ENCODE data around the gene ELMO1.

The ELMO1 gene

DNA sequence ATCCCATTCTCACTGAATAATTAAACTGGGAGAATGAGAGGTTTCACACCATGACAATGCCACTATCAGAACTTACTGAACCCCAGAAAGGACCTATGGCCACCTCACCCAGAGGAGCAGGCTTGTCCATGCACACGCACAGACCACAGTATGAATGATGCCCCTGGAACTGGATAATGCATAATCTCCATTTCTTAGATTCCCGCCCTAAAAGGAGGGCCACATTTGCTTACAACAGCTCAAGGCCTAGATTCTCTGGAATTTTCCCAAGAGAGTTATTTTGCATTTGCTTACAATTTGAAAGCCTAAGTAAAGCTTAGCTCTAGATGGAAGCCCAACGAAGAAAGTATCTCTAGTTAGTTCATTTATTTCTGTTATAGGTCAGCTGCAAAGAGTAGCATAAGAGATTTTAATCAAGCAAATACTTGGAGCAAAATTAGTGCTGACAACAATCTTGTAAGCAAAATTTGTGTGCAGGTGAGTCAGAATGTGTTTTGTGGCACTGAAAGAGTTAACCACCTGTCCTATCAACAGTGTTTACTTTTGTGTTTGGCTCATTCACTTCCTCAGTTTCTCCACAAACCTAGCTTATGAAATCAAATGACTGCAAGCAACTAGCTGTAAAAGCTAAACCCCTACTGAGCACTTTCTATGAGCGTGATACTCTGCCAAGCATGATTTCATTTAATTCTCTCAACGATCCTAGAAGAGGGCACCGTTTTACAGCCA is 32.1 kb downstream of the ELMO1 start:
- Histone ChIP-seq H3K9me2 (replicated peaks; ENCODE audit: control insufficient read depth, low read length) (no peaks in the 10 kb centered on the region), H3K9me3 (ENCODE audit: control insufficient read depth, insufficient read depth, low read length) (0 out of 2 replicates have a peak, but pooled peaks cover 1% of the 10 kb centered on the region), H3K79me2 (ENCODE audit: control insufficient read depth, low read length) (no peaks in the 10 kb centered on the region), H3K27ac (ENCODE audit: low read depth, low read length) (no peak overlapping the region), H3F3A (ENCODE audit: control insufficient read depth, insufficient read depth) (no peaks in the 10 kb centered on the region), H3K4me2 (ENCODE audit: low read length) (peak overlapping the region; percentile 24), H3K36me3 (ENCODE audit: control insufficient read depth, low read length) (no peaks in the 10 kb centered on the region; the same call in 1 of the 2 replicates), H3K27me3 (ENCODE audit: control insufficient read depth, low read length) (no peaks in the 10 kb centered on the region), H3K4me1 (ENCODE audit: control insufficient read depth, low read length) (peaks cover 19% of the 10 kb centered on the region), H3K4me3 (ENCODE audit: low read length) (no peak overlapping the region; the same call in 1 of the 2 replicates), H4K20me1 (ENCODE audit: control insufficient read depth, insufficient read depth, low read depth, low read length) (no peaks in the 10 kb centered on the region)
- TF ChIP-seq, protein P1, sequence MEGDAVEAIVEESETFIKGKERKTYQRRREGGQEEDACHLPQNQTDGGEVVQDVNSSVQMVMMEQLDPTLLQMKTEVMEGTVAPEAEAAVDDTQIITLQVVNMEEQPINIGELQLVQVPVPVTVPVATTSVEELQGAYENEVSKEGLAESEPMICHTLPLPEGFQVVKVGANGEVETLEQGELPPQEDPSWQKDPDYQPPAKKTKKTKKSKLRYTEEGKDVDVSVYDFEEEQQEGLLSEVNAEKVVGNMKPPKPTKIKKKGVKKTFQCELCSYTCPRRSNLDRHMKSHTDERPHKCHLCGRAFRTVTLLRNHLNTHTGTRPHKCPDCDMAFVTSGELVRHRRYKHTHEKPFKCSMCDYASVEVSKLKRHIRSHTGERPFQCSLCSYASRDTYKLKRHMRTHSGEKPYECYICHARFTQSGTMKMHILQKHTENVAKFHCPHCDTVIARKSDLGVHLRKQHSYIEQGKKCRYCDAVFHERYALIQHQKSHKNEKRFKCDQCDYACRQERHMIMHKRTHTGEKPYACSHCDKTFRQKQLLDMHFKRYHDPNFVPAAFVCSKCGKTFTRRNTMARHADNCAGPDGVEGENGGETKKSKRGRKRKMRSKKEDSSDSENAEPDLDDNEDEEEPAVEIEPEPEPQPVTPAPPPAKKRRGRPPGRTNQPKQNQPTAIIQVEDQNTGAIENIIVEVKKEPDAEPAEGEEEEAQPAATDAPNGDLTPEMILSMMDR (IDR thresholded peaks at IDR 0.05; ENCODE audit: low read depth, low read length, poor library complexity, severe bottlenecking): no peak
- no peak for TF ChIP-seq EZH2phosphoT487 (IDR thresholded peaks at IDR 0.05; ENCODE audit: borderline replicate concordance, low read length)

DNA sequence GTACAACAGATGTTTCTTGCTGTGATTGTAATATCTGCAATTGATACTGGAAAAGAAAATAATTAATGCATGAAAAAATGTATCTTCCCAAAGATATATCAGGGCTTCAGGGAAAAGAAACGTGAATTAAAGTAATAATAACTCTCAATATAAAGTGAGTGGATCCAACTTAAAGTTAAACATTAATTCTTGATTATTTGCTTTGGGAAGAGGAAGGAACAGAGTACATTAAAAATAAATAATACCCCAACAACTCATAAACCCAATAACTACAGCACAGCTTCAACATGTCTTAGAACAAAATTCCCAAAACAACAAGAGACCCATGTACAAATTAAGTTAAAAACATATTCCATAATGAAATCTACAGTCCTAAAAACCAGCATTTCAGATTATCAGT is 33.0 kb downstream of the ELMO1 start:
- Histone ChIP-seq H3K9me2 (replicated peaks; ENCODE audit: control insufficient read depth, low read length) (no peaks in the 10 kb centered on the region), H3K4me2 (ENCODE audit: low read length) (no peak overlapping the region), H3K4me3 (ENCODE audit: low read length) (no peak overlapping the region), H3F3A (ENCODE audit: control insufficient read depth, insufficient read depth) (no peaks in the 10 kb centered on the region), H3K79me2 (ENCODE audit: control insufficient read depth, low read length) (no peaks in the 10 kb centered on the region), H3K27ac (ENCODE audit: low read depth, low read length) (no peak overlapping the region), H3K36me3 (ENCODE audit: control insufficient read depth, low read length) (no peaks in the 10 kb centered on the region; the same call in 1 of the 2 replicates), H4K20me1 (ENCODE audit: control insufficient read depth, insufficient read depth, low read depth, low read length) (no peaks in the 10 kb centered on the region), H3K27me3 (ENCODE audit: control insufficient read depth, low read length) (no peaks in the 10 kb centered on the region), H3K4me1 (ENCODE audit: control insufficient read depth, low read length) (peaks cover 28% of the 10 kb centered on the region), H3K9me3 (ENCODE audit: control insufficient read depth, insufficient read depth, low read length) (0 out of 2 replicates have a peak, but pooled peaks cover 4% of the 10 kb centered on the region)
- TF ChIP-seq, protein P1 (IDR thresholded peaks at IDR 0.05; ENCODE audit: low read depth, low read length, poor library complexity, severe bottlenecking): no peak
- no peak for TF ChIP-seq EZH2phosphoT487 (IDR thresholded peaks at IDR 0.05; ENCODE audit: borderline replicate concordance, low read length)

DNA sequence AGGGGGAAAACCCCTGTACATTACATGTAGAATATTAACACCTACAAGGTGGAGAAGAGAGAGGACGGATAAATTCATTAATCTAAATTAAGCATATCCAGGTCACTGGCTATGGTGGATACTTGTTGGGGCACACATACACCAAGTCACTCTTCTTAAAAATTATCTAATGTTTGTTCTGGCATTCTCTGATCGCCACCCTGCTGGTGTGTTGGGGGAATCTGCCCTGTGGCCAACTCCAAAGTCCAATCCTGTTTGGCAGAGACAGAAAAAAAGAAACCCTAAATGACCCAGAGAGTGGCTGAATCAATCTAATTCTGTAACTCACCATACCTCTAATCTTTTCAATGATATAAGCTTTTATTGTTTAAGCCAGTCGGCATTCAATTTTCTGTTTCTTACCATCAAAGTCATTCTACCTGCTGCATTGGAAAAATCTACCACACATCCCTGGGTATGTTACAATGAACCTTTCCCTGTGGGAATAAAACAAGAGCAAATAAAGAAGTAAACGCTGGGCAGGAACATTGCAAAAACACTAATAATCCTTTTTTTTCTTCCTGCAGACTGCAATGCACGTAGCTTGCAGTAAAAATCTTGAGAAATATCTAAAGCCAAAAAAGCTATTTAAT is 34.2 kb downstream of the ELMO1 start:
- Histone ChIP-seq H3K79me2 (ENCODE audit: control insufficient read depth, low read length) (no peaks in the 10 kb centered on the region), H4K20me1 (ENCODE audit: control insufficient read depth, insufficient read depth, low read depth, low read length) (no peaks in the 10 kb centered on the region), H3K9me3 (ENCODE audit: control insufficient read depth, insufficient read depth, low read length) (0 out of 2 replicates have a peak, but pooled peaks cover 4% of the 10 kb centered on the region), H3K4me1 (ENCODE audit: control insufficient read depth, low read length) (peaks cover 38% of the 10 kb centered on the region), H3K27ac (ENCODE audit: low read depth, low read length) (no peak overlapping the region), H3K9me2 (replicated peaks; ENCODE audit: control insufficient read depth, low read length) (no peaks in the 10 kb centered on the region), H3K4me2 (ENCODE audit: low read length) (no peak overlapping the region), H3K4me3 (ENCODE audit: low read length) (no peak overlapping the region), H3K27me3 (ENCODE audit: control insufficient read depth, low read length) (no peaks in the 10 kb centered on the region), H3F3A (ENCODE audit: control insufficient read depth, insufficient read depth) (no peaks in the 10 kb centered on the region), H3K36me3 (ENCODE audit: control insufficient read depth, low read length) (peaks cover 5% of the 10 kb centered on the region; the same call in 1 of the 2 replicates)
- TF ChIP-seq EZH2phosphoT487 (IDR thresholded peaks at IDR 0.05; ENCODE audit: borderline replicate concordance, low read length): no peak
- TF ChIP-seq, protein P1 (IDR thresholded peaks at IDR 0.05; ENCODE audit: low read depth, low read length, poor library complexity, severe bottlenecking): no peak
